ENCODE results near the gene KIAA1328.
"Not testable (repeated sequence)": the region's sequence is repeated elsewhere in the genome, so short reads cannot be mapped to it uniquely, and the experiment has no call there.

Gene KIAA1328

GRCh38 chr18:36887864-36888263 lies 58.9 kb downstream of the KIAA1328 start:
- DNase-seq (ENCODE audit: low read depth), result no peak

DNA sequence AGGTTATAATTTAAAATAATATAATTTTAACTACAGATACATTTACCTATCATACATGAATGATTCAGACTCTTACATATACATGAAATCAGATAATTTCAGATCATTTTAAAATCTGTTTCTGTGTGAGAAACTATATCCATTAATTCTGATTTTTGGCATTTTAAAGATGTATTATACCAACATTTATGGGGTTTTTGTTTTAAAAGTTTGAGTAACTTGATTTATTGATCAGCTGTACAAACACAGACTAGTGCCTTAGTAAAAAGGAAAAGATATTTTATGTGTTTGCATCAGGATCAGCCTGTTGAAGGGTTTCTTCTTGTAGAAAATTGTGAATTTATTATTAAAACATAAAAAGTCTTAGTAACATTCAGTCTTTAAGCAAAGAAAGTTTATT lies 59.9 kb downstream of the KIAA1328 start:
- no peak for DNase-seq (ENCODE audit: low read depth)

DNA sequence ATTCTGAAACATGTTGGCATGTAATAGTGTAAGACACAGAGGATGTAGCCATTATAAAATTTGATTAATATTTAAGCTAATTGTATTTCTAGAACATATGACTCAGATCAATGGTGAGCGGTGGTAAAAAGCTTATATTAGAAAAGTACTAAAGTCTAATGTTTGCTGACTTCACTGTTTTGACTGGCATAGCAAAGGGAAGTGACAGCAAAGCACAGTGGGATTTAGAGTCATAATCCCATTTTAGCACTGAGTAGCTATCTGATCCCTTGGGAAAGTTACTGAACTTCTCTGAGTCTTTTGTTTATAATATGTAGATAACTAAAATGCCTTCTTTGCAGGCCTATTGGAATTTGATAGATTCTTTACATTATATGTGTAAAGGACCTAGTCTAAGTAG lies 60.4 kb downstream of the KIAA1328 start:
- no peak for DNase-seq (ENCODE audit: low read depth)

DNA sequence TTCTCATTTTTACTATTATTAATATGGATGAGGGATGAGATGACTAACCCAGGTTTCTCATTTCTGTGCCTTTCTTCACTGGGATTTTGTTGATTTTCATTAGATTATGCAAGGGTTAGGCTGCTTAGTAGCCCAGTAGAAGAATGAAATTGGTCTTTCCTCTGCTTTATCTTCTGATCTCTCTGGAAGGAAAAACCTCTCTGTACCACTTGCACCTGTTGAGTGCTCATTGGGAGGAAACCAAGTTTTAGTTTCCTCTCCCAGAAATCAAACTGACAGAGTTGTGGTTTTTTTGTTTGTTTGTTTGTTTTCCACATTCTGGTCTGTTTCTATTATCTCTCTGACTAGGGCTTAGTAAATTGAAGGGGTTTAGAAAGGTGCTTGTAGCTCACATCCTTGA lies 60.8 kb downstream of the KIAA1328 start:
- DNase-seq (ENCODE audit: low read depth), result no peak

- DNase-seq (ENCODE audit: low read depth), result no peak
These were observed 61.7 kb downstream of the KIAA1328 start for GRCh38 chr18:36890598-36890997.

DNA sequence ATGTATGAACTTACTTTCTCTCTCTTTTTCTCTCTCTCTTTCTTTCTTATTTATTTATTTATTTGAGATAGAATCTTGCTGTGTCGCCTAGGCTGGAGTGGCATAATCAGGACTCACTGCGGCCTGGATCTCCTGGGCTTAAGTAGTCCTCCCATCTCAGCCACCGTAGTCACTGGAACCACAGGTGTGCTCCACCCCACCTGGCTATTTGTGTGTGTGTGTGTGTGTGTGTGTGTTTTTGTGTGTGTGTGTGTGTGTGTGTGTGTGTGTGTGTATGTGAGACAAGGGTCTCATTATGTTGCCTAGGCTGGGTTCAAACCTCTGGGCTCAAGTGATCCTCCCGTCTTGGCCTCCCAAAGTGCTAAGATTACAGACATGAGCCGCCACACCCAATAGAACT lies 64.3 kb downstream of the KIAA1328 start:
- DNase-seq (ENCODE audit: low read depth), result no peak

- no peak for DNase-seq (ENCODE audit: low read depth)
These were observed 66.7 kb downstream of the KIAA1328 start for GRCh38 chr18:36895606-36896005.

DNA sequence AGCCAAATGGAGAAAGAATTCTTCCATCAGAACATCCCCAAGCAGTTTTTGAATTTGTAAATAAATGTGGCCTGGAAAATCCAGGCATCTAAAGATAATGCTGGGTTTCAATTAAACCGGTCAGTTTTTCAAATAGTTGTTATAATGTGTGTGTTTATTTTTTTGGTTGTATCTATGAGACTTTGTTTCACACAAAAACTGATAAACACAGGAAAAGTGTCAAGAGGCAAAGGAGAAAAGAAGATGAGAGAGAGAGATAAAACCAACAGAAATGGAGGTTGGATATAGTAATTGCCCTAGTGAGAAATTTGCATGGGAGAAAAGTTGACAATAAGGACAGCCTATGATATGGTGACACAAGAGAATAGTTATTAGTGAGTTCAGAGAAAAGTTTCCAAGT lies 68.3 kb downstream of the KIAA1328 start:
- no peak for DNase-seq (ENCODE audit: low read depth)

DNA sequence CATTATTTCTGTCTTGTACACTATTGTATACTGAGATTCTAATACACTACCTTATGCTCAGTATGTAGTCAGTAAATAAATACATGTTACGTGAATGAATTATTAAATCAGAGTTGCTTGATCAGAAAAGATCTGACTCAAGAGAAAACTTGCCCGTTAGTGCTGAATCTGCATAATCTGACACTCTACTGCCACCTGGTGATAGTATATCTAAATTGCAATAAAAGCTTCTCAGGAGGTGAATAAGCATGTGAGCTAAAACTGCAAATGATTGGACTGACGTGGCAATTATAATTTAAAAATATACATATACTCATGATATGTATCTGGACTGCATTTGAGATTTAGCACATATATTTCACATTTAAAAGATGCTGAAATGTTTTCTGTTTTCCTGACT lies 70.4 kb downstream of the KIAA1328 start:
- no peak for DNase-seq (ENCODE audit: low read depth)

GRCh38 chr18:36900466-36900865 lies 71.5 kb downstream of the KIAA1328 start:
- DNase-seq (ENCODE audit: low read depth), result no peak

- DNase-seq (ENCODE audit: low read depth), result no peak
These were observed 72.4 kb downstream of the KIAA1328 start for GRCh38 chr18:36901277-36901701.

GRCh38 chr18:36903215-36903928 lies 74.4 kb downstream of the KIAA1328 start:
- peak; percentile 22 for DNase-seq (ENCODE audit: low read depth)

GRCh38 chr18:36905571-36905970 lies 76.6 kb downstream of the KIAA1328 start:
- no peak for DNase-seq (ENCODE audit: low read depth)

- not testable (repeated sequence) for DNase-seq (ENCODE audit: low read depth)
These were observed 80.4 kb downstream of the KIAA1328 start for GRCh38 chr18:36909282-36909681.

GRCh38 chr18:36912887-36913286 lies 84.0 kb downstream of the KIAA1328 start:
- no peak for DNase-seq (ENCODE audit: low read depth)

DNA sequence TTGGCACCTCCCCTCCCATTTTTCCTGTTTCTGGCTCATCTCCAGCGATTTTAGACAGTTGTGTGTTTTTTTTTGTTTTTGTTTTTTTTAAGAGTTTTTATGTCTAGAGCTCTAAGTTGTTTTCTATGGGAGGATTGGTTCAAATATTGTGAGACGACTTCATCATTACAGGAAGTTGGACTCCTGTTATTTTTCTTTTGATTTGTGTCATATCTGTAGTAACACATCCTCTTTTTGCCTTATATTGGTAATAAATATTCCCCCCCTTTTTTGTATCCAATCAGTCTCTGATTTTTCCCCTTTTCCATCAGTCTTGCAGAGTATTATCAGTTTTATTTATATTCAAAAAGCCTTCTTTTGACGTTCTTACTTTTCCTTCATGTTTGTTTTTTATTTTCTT lies 89.0 kb downstream of the KIAA1328 start:
- no peak for DNase-seq (ENCODE audit: low read depth)

- no peak for DNase-seq (ENCODE audit: low read depth)
These were observed 100.7 kb downstream of the KIAA1328 start for GRCh38 chr18:36929601-36930000.

DNA sequence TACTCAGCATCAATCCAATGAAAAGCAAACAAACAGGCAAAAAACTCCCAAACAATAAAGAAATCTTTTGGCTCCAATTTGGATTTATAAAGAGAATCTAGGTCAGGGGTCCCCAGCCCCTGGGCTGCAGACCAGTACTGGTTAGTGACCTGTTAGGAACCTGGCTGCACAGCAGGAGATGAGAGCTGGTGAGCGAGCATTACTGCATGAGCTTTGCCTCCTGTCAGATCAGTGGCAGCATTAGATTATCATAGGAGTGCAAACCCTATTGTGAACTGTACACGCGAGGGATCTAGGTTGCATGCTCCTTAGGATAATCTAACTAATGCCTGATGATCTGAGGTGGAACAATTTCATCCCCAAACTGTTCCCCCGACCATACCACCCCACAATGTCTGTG lies 102.2 kb downstream of the KIAA1328 start:
- no peak for DNase-seq (ENCODE audit: low read depth)

- no peak for DNase-seq (ENCODE audit: low read depth)
These were observed 104.6 kb downstream of the KIAA1328 start for GRCh38 chr18:36933552-36933951.

- DNase-seq (ENCODE audit: low read depth), result peak; percentile 46
These were observed 106.0 kb downstream of the KIAA1328 start for GRCh38 chr18:36934884-36935283.

GRCh38 chr18:36942264-36942663 lies 113.3 kb downstream of the KIAA1328 start:
- DNase-seq (ENCODE audit: low read depth), result peak; percentile 29

DNA sequence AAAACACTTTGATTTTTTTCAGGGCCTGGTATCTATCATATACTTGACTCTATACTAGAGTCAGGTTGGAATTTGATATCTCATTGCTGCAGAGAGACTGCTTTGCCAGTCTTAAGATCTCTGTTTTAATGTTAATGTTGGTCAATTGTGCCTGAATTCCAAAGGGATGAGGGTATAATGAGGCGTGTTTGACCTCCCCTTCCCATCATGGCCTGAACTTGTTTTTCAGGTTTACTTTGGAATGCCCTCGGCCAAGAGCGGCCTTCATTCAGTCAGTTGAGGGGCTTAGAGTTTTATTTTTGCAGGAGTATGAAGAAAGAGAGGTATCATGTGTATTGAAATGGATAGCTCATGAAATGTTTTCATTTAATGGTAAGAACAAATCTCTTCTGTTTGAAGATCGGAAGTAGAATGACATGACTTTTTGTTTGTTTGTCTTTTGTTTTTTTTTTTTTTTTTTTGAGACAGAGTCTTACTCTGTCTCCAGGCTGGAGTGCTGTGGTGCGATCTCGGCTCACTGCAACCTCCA lies 119.0 kb downstream of the KIAA1328 start:
- DNase-seq (ENCODE audit: low read depth), result no peak

DNA sequence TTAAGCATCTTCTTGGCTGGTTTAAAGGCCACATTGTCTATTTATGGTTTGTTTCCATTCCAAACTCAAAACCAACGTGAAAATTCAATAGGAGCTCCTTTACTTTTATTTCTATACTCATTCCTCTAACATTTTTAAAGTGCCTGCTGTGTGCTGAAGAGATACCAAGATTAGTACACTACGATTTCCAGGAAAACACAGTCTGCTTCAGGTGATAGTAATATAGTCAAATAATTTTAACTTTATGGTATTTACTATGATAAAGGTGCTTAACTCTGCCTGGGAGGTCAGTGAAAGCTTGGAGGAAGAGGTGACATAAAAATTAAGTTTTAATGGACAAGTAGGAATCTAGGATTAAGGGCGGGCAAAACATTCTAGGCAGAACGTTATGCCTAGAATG lies 121.4 kb downstream of the KIAA1328 start:
- no peak for DNase-seq (ENCODE audit: low read depth)

- DNase-seq (ENCODE audit: low read depth), result no peak
These were observed 122.0 kb downstream of the KIAA1328 start for GRCh38 chr18:36950960-36951359.
